K562 (cell line): ENCODE measurements around the gene POSTN. TPM values are rescaled to one million over a fixed set of nuclear protein-coding genes. Genes with fewer than 3 reads are reported as not detected.

Experiments
- ATAC-seq: fragments of 200-7000 bp; cut with Tn5 transposase; 3 replicates; pipeline ENCODE4 v1.9.1; 2020; ENCODE audit warnings: moderate library complexity
- BruUV-seq: library from RNA; stranded (reverse); fragments of 400-500 nt; replicated peaks from 2 replicates; lab custom pipeline; 2021; lab: Mats Ljungman, UMichigan
- CTCF ChIA-PET: fragments of 300-600 bp; formaldehyde crosslinking; extraction: SDS; loops from one replicate; lab custom pipeline; 2021; ENCODE audit warnings: low intra/inter-chr PET ratio; lab: Yijun Ruan, JAX
- POLR2A ChIA-PET: fragments of 300-600, 350-650 bp; sonication (Branson Sonifier 250); formaldehyde crosslinking; extraction: SDS; loops from one replicate; lab custom pipeline; 2021; ENCODE audit warnings: antibody characterized with exemption, inconsistent platforms; lab: Yijun Ruan, JAX
- DNase-seq, 4 experiments: peaks; one replicate each; pipeline versions ENCODE4 v3.0.0 to v3.0.0-alpha.2; 2011 to 2018; ENCODE audit warnings: low spot score in 3 of 4, mixed read lengths in 3 of 4; ENCODE audit errors: extremely low read depth in 1 of 4
- FAIRE-seq: peaks from 2 replicates; lab custom pipeline; 2011; peaks lifted over from hg19 to GRCh38; lab: Jason Lieb, UNC
- H2AFZ ChIP-seq: 2 replicates; pipeline ENCODE4 v1.6.0; 2011; ENCODE audit warnings: low read depth, low read length, control low read depth, inconsistent platforms
- H3K27ac ChIP-seq: fragments of 200-600 bp; 3 replicates; pipeline ENCODE4 v1.8.0; 2011; ENCODE audit warnings: low read depth, mild to moderate bottlenecking, control low read depth, inconsistent platforms, low read length, moderate library complexity, mixed read lengths; ENCODE audit errors: extremely low read depth
- H3K27me3 ChIP-seq, 2 experiments: fragments of 300-600 bp in 1 of 2; 2 replicates in 1 of 2; 3 replicates in 1 of 2; pipeline versions ENCODE4 v1.6.0 to v1.8.0; 2011; ENCODE audit warnings: inconsistent platforms in 2 of 2, low read length in 2 of 2, mild to moderate bottlenecking in 1 of 2, mixed read lengths in 1 of 2, moderate library complexity in 1 of 2; ENCODE audit not compliant: control insufficient read depth in 2 of 2, insufficient read depth in 2 of 2
- H3K36me3 ChIP-seq: fragments of 300-600 bp; 3 replicates; pipeline ENCODE4 v1.8.0; 2011; ENCODE audit warnings: mild to moderate bottlenecking, low read length, inconsistent platforms; ENCODE audit not compliant: control insufficient read depth, insufficient read depth
- H3K4me1 ChIP-seq, 2 experiments: fragments of 200-600 bp in 1 of 2; replicated peaks in 1 of 2; 2 replicates in 1 of 2; 3 replicates in 1 of 2; pipeline versions ENCODE4 v1.5.1 to v1.8.0; 2011; ENCODE audit warnings: inconsistent platforms in 2 of 2, low read length in 2 of 2, mild to moderate bottlenecking in 1 of 2, mixed read lengths in 1 of 2, moderate library complexity in 1 of 2; ENCODE audit not compliant: control insufficient read depth in 2 of 2, insufficient read depth in 2 of 2
- H3K4me2 ChIP-seq: 2 replicates; pipeline ENCODE4 v1.6.1; 2011; ENCODE audit warnings: low read length, control low read depth, inconsistent platforms, mixed read lengths; ENCODE audit not compliant: insufficient read depth
- H3K4me3 ChIP-seq: fragments of 200-600 bp; sonication (generic), shearing (Covaris generic); 2 replicates; pipeline ENCODE4 v1.5.1; 2016; ENCODE audit warnings: control low read depth, inconsistent platforms
- H3K79me2 ChIP-seq: fragments of 200-600 bp; 3 replicates; pipeline ENCODE4 v1.8.0; 2011; ENCODE audit warnings: low read length, inconsistent platforms; ENCODE audit not compliant: control insufficient read depth, insufficient read depth
- H3K9ac ChIP-seq, 2 experiments: 2 replicates each; pipeline versions ENCODE4 v1.6.0 to v1.6.1; 2011; ENCODE audit warnings: low read depth in 2 of 2, low read length in 2 of 2, control low read depth in 1 of 2, inconsistent platforms in 1 of 2, mild to moderate bottlenecking in 1 of 2, mixed read lengths in 1 of 2; ENCODE audit not compliant: insufficient read depth in 1 of 2
- H3K9me1 ChIP-seq: one replicate; pipeline ENCODE4 v1.6.0; 2011; ENCODE audit warnings: inconsistent platforms, mild to moderate bottlenecking, low read length, moderate library complexity; ENCODE audit not compliant: control insufficient read depth, insufficient read depth
- H3K9me3 ChIP-seq: replicated peaks from 2 replicates; pipeline ENCODE4 v1.5.1; 2011; ENCODE audit warnings: low read depth, low read length, inconsistent platforms; ENCODE audit not compliant: control insufficient read depth, insufficient read depth
- H4K20me1 ChIP-seq: replicated peaks from 2 replicates; pipeline ENCODE4 v1.6.1; 2011; ENCODE audit warnings: low read length, inconsistent platforms, mixed read lengths; ENCODE audit not compliant: control insufficient read depth, insufficient read depth
- LEF1 ChIP-seq: fragments of 450-650 bp; IDR thresholded peaks from 2 replicates; pipeline ENCODE4 v1.6.1; 2016; ENCODE audit warnings: mild to moderate bottlenecking
- PML ChIP-seq: IDR thresholded peaks from 2 replicates; pipeline ENCODE4 v1.6.1; 2012; ENCODE audit warnings: low read length, inconsistent platforms
- PRDM10 ChIP-seq: fragments of 450-650 bp; IDR thresholded peaks from 2 replicates; pipeline ENCODE4 v1.6.1; 2018; ENCODE audit not compliant: partially characterized antibody
- SMAD4 ChIP-seq: fragments of 250-450 bp; sonication (Bioruptor Pico); conservative IDR thresholded peaks from 2 replicates; pipeline ENCODE4 v1.8.0; 2021; ENCODE audit warnings: inconsistent platforms, mild to moderate bottlenecking, moderate library complexity
- ZNF384 ChIP-seq: IDR thresholded peaks from 2 replicates; pipeline ENCODE4 v1.6.1; 2012; ENCODE audit warnings: low read depth, low read length, improper control_type of control experiment
- WGBS: fragments of 100-300 bp; shearing (Covaris generic); methylation state at CpG from one replicate; pipeline ENCODE4 v1.1.6; 2016; ENCODE audit warnings: low coverage, mixed read lengths; ENCODE audit not compliant: insufficient coverage; ENCODE audit errors: missing lambda C conversion rate; 5-methylcytosine and 5-hydroxymethylcytosine counted together
- in situ Hi-C: fragments of 300-500 bp; cut with MboI; formaldehyde crosslinking; loops from 4 replicates; pipeline ENCODE4 v1.15.0; 2018; ENCODE audit warnings: inconsistent platforms, mixed read lengths
- intact Hi-C: fragments of 100-400 bp; cut with micrococcal nuclease; formaldehyde crosslinking; loops from 2 replicates; pipeline ENCODE4 v1.14.2; 2022
- polyA plus RNA-seq, 8 experiments: library from polyadenylated mRNA; depleted of rRNA in 4 of 8; stranded (reverse) in 5 of 8; unstranded in 3 of 8; fragments of >200 nt; fragmentation: Nextera tagmentation in 2 of 8; fragmentation: Illumina TruSeq in 1 of 8; extraction: Ambion mirVana in 2 of 8; extraction: Trizol in 1 of 8; gene quantifications; 2 replicates each; pipeline versions ENCODE4 v1.2.1 to v1.2.3, GENCODE V29; 2011 to 2014; ENCODE audit warnings: inconsistent platforms in 1 of 8, missing spikeins in 1 of 8
- total RNA-seq, 7 experiments: library from RNA; depleted of rRNA in 6 of 7; stranded (reverse); fragments of >200 nt in 6 of 7; fragmentation: Illumina TruSeq in 2 of 7; extraction: Trizol in 2 of 7; gene quantifications; 2 replicates each; pipeline versions ENCODE4 v1.2.1 to v1.2.3, GENCODE V29; 2011 to 2021; ENCODE audit warnings: low replicate concordance in 1 of 7

Gene POSTN
- total and polyA plus RNA-seq, 9 of the 15 experiments (the other 6 are each of a cell fraction or from before 2014, with no cell fraction given) = 0.01 to 0.04 TPM; not detected in 7

GRCh38 chr13:37598597-37598996, at the start of gene POSTN (continued):
- TF ChIP-seq SMAD4 (CRISPR knock-in tag) (no peak), PML (no peak), ZNF384 (no peak)

GRCh38 chr13:37647031-37647650, 48.6 kb upstream of the POSTN start:
- no peak overlapping the region for H3K4me2 ChIP-seq
- no peaks in the 10 kb centered on the region for H3K9me3 ChIP-seq
- TF ChIP-seq PRDM10 = peak; percentile 55
- TF ChIP-seq LEF1 = no peak
- no peaks in the 10 kb centered on the region for H4K20me1 ChIP-seq
- DNase-seq (no peak), FAIRE-seq (no peak), ATAC-seq (no peak)
- H2AFZ ChIP-seq = no peak overlapping the region
- H3K79me2 ChIP-seq = no peaks in the 10 kb centered on the region
- intact Hi-C loops = no loop called here
- CTCF ChIA-PET = no interaction called here
- 5% methylated on average over 5 of the region's 5 CpGs for WGBS
- H3K36me3 ChIP-seq = no peaks in the 10 kb centered on the region
- H3K27me3 ChIP-seq = no peaks in the 10 kb centered on the region
- H3K27ac ChIP-seq = no peak overlapping the region
- POLR2A ChIA-PET = no interaction called here
- H3K9me1 ChIP-seq = no peaks in the 10 kb centered on the region
- BruUV-seq = no TSS peak
- no peak overlapping the region for H3K9ac ChIP-seq
- in situ Hi-C loops = no loop called here
- no peaks in the 10 kb centered on the region for H3K4me1 ChIP-seq
- no peak overlapping the region for H3K4me3 ChIP-seq
